ENCODE results near the gene BAIAP2.
"Not testable (repeated sequence)": the region's sequence is repeated elsewhere in the genome, so short reads cannot be mapped to it uniquely, and the experiment has no call there.

BAIAP2 gene

GRCh38 chr17:81027591-81028505 is 7.1 kb upstream of the BAIAP2 start:
- DNase-seq (ENCODE audit: low spot score), result no peak
- TF ChIP-seq, protein P1, sequence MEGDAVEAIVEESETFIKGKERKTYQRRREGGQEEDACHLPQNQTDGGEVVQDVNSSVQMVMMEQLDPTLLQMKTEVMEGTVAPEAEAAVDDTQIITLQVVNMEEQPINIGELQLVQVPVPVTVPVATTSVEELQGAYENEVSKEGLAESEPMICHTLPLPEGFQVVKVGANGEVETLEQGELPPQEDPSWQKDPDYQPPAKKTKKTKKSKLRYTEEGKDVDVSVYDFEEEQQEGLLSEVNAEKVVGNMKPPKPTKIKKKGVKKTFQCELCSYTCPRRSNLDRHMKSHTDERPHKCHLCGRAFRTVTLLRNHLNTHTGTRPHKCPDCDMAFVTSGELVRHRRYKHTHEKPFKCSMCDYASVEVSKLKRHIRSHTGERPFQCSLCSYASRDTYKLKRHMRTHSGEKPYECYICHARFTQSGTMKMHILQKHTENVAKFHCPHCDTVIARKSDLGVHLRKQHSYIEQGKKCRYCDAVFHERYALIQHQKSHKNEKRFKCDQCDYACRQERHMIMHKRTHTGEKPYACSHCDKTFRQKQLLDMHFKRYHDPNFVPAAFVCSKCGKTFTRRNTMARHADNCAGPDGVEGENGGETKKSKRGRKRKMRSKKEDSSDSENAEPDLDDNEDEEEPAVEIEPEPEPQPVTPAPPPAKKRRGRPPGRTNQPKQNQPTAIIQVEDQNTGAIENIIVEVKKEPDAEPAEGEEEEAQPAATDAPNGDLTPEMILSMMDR (IDR thresholded peaks at IDR 0.05; ENCODE audit: borderline replicate concordance, control extremely low read depth, extremely low read depth, insufficient read depth, missing control alignments), result no peak
- in situ Hi-C loops (cut with MboI; ENCODE audit: low sequenced_read_pairs, unreplicated experiment), result no loop called here

DNA sequence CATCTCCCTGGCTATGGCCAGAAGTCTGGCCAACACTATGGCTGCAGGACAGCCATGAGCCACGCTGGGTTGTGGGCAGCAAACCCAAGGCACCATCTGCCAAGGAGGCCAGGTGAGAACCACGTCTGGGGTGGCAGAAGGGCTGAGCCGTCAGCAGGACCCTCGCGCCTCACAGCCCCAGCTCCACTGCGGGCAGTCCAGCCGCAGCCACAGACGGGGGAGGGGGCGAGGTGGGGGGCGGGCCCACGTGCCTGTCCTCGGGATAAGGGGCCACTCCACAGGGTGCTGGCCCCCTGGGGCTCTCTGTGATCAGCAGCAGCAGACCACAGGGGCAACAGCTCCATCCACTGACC is 6.5 kb upstream of the BAIAP2 start:
- DNase-seq (ENCODE audit: low spot score), result no peak

DNA sequence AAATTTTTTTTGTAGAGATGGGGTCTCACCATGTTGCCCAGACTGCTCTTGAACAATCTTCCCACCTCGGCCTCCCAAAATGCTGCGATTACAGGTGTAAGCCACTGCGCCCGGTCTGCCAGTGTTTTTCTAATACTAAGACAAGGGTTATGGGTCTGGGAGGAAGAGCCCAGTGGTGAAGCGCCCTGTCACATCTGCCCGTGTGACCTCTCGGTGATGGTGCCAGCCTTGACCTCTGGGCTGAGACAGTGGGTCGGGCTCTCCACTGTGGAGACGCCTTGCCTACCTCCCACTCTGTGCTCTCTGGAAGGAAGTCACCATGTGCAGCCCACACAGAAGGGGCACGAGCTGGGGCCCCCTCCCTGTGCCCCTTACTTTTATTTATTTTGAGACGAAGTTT is 5.1 kb upstream of the BAIAP2 start:
- in situ Hi-C loops (cut with MboI; ENCODE audit: low sequenced_read_pairs, unreplicated experiment), result no loop called here
- DNase-seq (ENCODE audit: low spot score), result no peak
- TF ChIP-seq, protein P1 (IDR thresholded peaks at IDR 0.05; ENCODE audit: borderline replicate concordance, control extremely low read depth, extremely low read depth, insufficient read depth, missing control alignments), result no peak

More for the DNA sequence above, 6.5 kb upstream of the BAIAP2 start:
- TF ChIP-seq, protein P1 (IDR thresholded peaks at IDR 0.05; ENCODE audit: borderline replicate concordance, control extremely low read depth, extremely low read depth, insufficient read depth, missing control alignments), result no peak
- in situ Hi-C loops (cut with MboI; ENCODE audit: low sequenced_read_pairs, unreplicated experiment), result no loop called here

DNA sequence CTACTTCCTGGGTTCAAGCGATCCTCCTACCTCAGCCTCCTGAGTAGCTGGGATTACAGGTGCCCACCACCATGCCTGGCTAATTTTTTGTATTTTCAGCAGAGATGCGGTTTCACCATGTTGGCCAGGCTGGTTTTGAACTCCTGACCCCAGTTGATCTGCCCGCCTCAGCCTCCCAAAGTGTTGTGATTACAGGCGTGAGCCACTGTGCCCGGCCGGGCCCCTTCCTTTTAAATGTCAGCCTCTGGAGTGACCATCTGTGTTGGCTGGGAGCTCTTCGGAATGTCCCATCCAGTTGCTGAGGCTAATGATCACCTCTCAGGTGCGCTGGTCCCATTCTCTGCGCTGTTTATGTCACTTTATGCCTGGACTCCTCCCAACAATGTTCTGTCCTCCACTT is 4.6 kb upstream of the BAIAP2 start:
- DNase-seq (ENCODE audit: low spot score); in situ Hi-C loops (cut with MboI; ENCODE audit: low sequenced_read_pairs, unreplicated experiment): not testable (repeated sequence)

DNA sequence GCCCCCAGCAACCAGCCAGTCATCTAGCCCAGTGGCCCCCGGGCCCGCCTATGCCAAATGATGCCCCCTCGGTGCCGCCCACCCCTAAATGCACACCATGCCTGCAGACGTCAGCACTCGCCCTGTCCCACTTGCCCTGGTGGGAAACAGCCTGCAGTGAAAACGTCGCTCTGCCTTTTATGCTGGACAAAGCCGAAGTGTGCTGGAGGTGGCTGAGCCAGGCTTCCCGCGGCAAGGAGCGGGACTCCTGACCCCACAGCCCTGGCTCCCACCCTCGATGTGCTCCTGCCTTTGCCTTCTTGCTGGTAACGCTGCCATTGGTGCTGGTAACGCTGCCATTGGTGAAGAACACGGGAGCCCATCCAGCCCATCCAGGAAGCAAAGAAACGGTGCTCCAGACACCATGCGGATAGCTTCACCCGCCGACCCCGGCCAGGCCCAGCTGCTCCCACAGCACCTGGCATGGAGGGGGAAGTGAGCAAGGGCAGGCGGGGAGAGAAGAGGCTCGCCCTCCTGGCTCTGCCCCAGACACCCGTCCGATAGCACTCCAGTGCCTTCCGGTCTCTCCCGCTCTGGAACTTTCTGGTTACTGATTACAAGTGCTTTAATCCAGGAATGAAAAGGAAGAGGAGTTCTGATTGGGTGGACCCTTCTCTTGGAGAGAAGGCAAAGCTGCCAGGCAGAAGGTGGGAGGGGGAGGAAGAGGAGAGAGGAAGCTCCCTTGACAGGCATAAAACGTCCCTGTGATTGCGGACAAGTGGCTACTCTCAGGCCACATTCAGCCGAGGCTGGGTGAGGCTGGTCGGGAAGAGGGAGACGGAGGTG is 4.0 kb upstream of the BAIAP2 start:
- in situ Hi-C loops (cut with MboI; ENCODE audit: low sequenced_read_pairs, unreplicated experiment), result no loop called here
- TF ChIP-seq, protein P1 (IDR thresholded peaks at IDR 0.05; ENCODE audit: borderline replicate concordance, control extremely low read depth, extremely low read depth, insufficient read depth, missing control alignments), result no peak
- no peak for DNase-seq (ENCODE audit: low spot score)

GRCh38 chr17:81031566-81032550 is 3.1 kb upstream of the BAIAP2 start:
- no peak for DNase-seq (ENCODE audit: low spot score)
- in situ Hi-C loops (cut with MboI; ENCODE audit: low sequenced_read_pairs, unreplicated experiment), result no loop called here

More at GRCh38 chr17:81031566-81032550, 3.1 kb upstream of the BAIAP2 start:
- TF ChIP-seq, protein P1 (IDR thresholded peaks at IDR 0.05; ENCODE audit: borderline replicate concordance, control extremely low read depth, extremely low read depth, insufficient read depth, missing control alignments), result no peak

Measured in GM13976 (cell line).